ENCODE measurements around the gene KRT73. TPM values are rescaled to one million over a fixed set of nuclear protein-coding genes. Genes with fewer than 3 reads are reported as not detected.

The KRT73 gene
- total RNA-seq, 1 donor from 2014 or later = not detected

- Mint-ChIP-seq H3K9me3 (ENCODE audit: low read depth) (no peaks in the 10 kb centered on the region), H3K4me1 (ENCODE audit: low read depth) (no peaks in the 10 kb centered on the region), H3K27me3 (peaks cover 45% of the 10 kb centered on the region), H3K36me3 (ENCODE audit: insufficient read depth) (no peaks in the 10 kb centered on the region), H3K4me3 (ENCODE audit: low read depth) (no peak overlapping the region), H3K27ac (no peak overlapping the region)
- TF ChIP-seq, protein P1, sequence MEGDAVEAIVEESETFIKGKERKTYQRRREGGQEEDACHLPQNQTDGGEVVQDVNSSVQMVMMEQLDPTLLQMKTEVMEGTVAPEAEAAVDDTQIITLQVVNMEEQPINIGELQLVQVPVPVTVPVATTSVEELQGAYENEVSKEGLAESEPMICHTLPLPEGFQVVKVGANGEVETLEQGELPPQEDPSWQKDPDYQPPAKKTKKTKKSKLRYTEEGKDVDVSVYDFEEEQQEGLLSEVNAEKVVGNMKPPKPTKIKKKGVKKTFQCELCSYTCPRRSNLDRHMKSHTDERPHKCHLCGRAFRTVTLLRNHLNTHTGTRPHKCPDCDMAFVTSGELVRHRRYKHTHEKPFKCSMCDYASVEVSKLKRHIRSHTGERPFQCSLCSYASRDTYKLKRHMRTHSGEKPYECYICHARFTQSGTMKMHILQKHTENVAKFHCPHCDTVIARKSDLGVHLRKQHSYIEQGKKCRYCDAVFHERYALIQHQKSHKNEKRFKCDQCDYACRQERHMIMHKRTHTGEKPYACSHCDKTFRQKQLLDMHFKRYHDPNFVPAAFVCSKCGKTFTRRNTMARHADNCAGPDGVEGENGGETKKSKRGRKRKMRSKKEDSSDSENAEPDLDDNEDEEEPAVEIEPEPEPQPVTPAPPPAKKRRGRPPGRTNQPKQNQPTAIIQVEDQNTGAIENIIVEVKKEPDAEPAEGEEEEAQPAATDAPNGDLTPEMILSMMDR (IDR thresholded peaks at IDR 0.05; ENCODE audit: unreplicated experiment) = no peak
- no peak for DNase-seq (ENCODE audit: low spot score, unreplicated experiment)
Observed at GRCh38 chr12:52634266-52635056, 16.1 kb upstream of the KRT73 start.

DNA sequence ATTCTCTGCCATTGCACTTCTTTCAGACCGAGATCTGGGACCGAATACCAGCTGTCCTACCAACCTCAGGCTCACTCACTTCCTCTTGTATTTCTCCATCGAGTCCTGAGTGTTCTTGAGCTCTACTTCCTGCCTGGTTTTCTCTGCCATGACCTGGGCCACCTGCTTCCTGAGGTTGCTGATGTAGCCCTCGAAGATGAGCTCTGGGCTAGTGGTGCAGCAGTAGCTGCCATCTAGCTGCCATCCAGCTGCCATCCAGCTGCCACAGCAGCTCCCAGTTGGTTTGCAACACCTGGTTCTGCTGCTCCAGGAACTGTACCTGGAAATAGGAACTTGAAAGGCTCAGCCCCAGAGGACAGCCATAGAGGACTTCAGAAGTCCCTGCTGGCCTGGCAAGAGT, 15.0 kb upstream of the KRT73 start:
- TF ChIP-seq, protein P1 (IDR thresholded peaks at IDR 0.05; ENCODE audit: unreplicated experiment) = no peak
- Mint-ChIP-seq H3K27ac (no peak overlapping the region), H3K36me3 (ENCODE audit: insufficient read depth) (no peaks in the 10 kb centered on the region), H3K27me3 (peaks cover 43% of the 10 kb centered on the region), H3K4me1 (ENCODE audit: low read depth) (no peaks in the 10 kb centered on the region), H3K4me3 (ENCODE audit: low read depth) (no peak overlapping the region), H3K9me3 (ENCODE audit: low read depth) (no peaks in the 10 kb centered on the region)
- no peak for DNase-seq (ENCODE audit: low spot score, unreplicated experiment)

- Mint-ChIP-seq H3K27me3 (peaks cover 47% of the 10 kb centered on the region), H3K4me1 (ENCODE audit: low read depth) (no peaks in the 10 kb centered on the region), H3K9me3 (ENCODE audit: low read depth) (no peaks in the 10 kb centered on the region), H3K36me3 (ENCODE audit: insufficient read depth) (no peaks in the 10 kb centered on the region), H3K27ac (no peak overlapping the region), H3K4me3 (ENCODE audit: low read depth) (no peak overlapping the region)
- TF ChIP-seq, protein P1 (IDR thresholded peaks at IDR 0.05; ENCODE audit: unreplicated experiment) = no peak
- DNase-seq (ENCODE audit: low spot score, unreplicated experiment) = no peak
Observed at GRCh38 chr12:52632656-52633055, 14.3 kb upstream of the KRT73 start.

- DNase-seq (ENCODE audit: low spot score, unreplicated experiment) = no peak
- Mint-ChIP-seq H3K4me3 (ENCODE audit: low read depth) (no peak overlapping the region), H3K27me3 (peaks cover 52% of the 10 kb centered on the region), H3K4me1 (ENCODE audit: low read depth) (no peaks in the 10 kb centered on the region), H3K36me3 (ENCODE audit: insufficient read depth) (no peaks in the 10 kb centered on the region), H3K27ac (no peak overlapping the region), H3K9me3 (ENCODE audit: low read depth) (no peaks in the 10 kb centered on the region)
- TF ChIP-seq, protein P1 (IDR thresholded peaks at IDR 0.05; ENCODE audit: unreplicated experiment) = no peak
Observed at GRCh38 chr12:52631676-52632459, 13.5 kb upstream of the KRT73 start.

DNA sequence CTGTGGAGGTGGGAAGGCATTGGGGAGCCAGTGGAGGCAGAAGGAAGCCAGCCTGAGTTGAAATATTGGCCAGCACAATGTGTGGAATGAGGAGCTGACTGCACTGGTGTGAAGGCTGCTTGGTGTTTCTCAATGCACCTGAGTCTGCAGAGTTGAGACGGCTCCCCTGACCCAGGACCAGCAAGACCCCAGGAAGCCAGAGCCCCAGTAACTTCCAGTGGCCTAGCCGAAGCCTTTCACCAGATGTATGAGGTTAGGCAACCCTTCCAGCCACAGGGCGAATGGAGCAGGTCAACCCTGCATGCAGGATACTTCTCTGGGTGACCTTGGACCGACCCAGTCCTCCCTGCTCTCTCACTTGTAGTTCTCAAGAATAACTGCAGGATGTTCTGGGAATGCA, 12.9 kb upstream of the KRT73 start:
- Mint-ChIP-seq H3K27me3 (peaks cover 52% of the 10 kb centered on the region), H3K27ac (no peak overlapping the region), H3K36me3 (ENCODE audit: insufficient read depth) (no peaks in the 10 kb centered on the region)

More for the DNA sequence above, 12.9 kb upstream of the KRT73 start:
- no peaks in the 10 kb centered on the region for H3K4me1 Mint-ChIP-seq (ENCODE audit: low read depth)
- H3K4me3 Mint-ChIP-seq (ENCODE audit: low read depth) = no peak overlapping the region
- no peaks in the 10 kb centered on the region for H3K9me3 Mint-ChIP-seq (ENCODE audit: low read depth)
- TF ChIP-seq, protein P1 (IDR thresholded peaks at IDR 0.05; ENCODE audit: unreplicated experiment) = no peak
- DNase-seq (ENCODE audit: low spot score, unreplicated experiment) = no peak
